ENCODE data around the gene HPGDS. TPM values are rescaled to one million over a fixed set of nuclear protein-coding genes. Genes with fewer than 3 reads are reported as not detected.
"Not testable (repeated sequence)": the region's sequence is repeated elsewhere in the genome, so short reads cannot be mapped to it uniquely, and the experiment has no call there.

HPGDS gene
- total and polyA plus RNA-seq, 2 donors: 1.4 to 8.0 TPM

GRCh38 chr4:94325835-94326234, 16.8 kb downstream of the HPGDS start:
- no peaks in the 10 kb centered on the region for H3K27me3 ChIP-seq (ENCODE audit: control insufficient read depth in 2 of 2, insufficient read depth in 1 of 2, low read length in 1 of 2)
- no peaks in the 10 kb centered on the region for H3K36me3 ChIP-seq (ENCODE audit: control insufficient read depth in 2 of 2, insufficient read depth in 2 of 2, low read length in 1 of 2)
- 98% methylated on average over 1 of the region's 1 CpG for WGBS
- DNase-seq (ENCODE audit: low read depth in 6 of 9, low spot score in 9 of 9): no peak
- peaks cover 2 to 20% of the 10 kb centered on the region in 2 donors for H3K9me3 ChIP-seq (ENCODE audit: control insufficient read depth in 2 of 2, insufficient read depth in 1 of 2, low read length in 1 of 2)
- H3K4me3 ChIP-seq (ENCODE audit: low read length in 2 of 2): no peak overlapping the region
- no peaks in the 10 kb centered on the region for H3K4me1 ChIP-seq (ENCODE audit: control insufficient read depth in 2 of 2, insufficient read depth in 2 of 2, low read length in 2 of 2)
- no peak overlapping the region for H3K27ac ChIP-seq (ENCODE audit: low read depth in 1 of 2, low read length in 1 of 2)

DNA sequence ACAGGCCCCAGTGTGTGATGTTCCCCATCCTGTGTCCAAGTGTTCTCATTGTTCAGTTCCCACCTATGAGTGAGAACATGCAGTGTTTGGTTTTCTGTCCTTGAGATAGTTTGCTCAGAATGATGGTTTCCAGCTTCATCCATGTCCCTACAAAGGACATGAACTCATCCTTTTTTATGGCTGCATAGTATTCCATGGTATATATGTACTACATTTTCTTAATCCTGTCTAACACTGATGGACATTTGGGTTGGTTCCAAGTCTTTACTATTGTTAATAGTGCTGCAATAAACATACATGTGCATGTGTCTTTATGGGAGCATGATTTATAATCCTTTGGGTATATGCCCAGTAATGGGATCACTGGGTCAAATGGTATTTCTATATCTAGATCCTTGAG, 22.7 kb downstream of the HPGDS start:
- not testable (repeated sequence) for H3K4me1 ChIP-seq (ENCODE audit: control insufficient read depth in 2 of 2, insufficient read depth in 2 of 2, low read length in 2 of 2); DNase-seq (ENCODE audit: low read depth in 6 of 9, low spot score in 9 of 9); H3K9me3 ChIP-seq (ENCODE audit: control insufficient read depth in 2 of 2, insufficient read depth in 1 of 2, low read length in 1 of 2); H3K27me3 ChIP-seq (ENCODE audit: control insufficient read depth in 2 of 2, insufficient read depth in 1 of 2, low read length in 1 of 2); H3K4me3 ChIP-seq (ENCODE audit: low read length in 2 of 2); H3K27ac ChIP-seq (ENCODE audit: low read depth in 1 of 2, low read length in 1 of 2); H3K36me3 ChIP-seq (ENCODE audit: control insufficient read depth in 2 of 2, insufficient read depth in 2 of 2, low read length in 1 of 2)

GRCh38 chr4:94307231-94307871, 35.3 kb downstream of the HPGDS start:
- no peak for DNase-seq (ENCODE audit: low read depth in 6 of 9, low spot score in 9 of 9)
- Histone ChIP-seq H3K4me1 (ENCODE audit: control insufficient read depth in 2 of 2, insufficient read depth in 2 of 2, low read length in 2 of 2) (no peaks in the 10 kb centered on the region), H3K36me3 (ENCODE audit: control insufficient read depth in 2 of 2, insufficient read depth in 2 of 2, low read length in 1 of 2) (no peaks in the 10 kb centered on the region), H3K27me3 (ENCODE audit: control insufficient read depth in 2 of 2, insufficient read depth in 1 of 2, low read length in 1 of 2) (no peaks in the 10 kb centered on the region), H3K4me3 (ENCODE audit: low read length in 2 of 2) (no peak overlapping the region), H3K27ac (ENCODE audit: low read depth in 1 of 2, low read length in 1 of 2) (no peak overlapping the region), H3K9me3 (ENCODE audit: control insufficient read depth in 2 of 2, insufficient read depth in 1 of 2, low read length in 1 of 2) (no peaks in the 10 kb centered on the region)
- 99% methylated on average over 4 of the region's 4 CpGs for WGBS

DNA sequence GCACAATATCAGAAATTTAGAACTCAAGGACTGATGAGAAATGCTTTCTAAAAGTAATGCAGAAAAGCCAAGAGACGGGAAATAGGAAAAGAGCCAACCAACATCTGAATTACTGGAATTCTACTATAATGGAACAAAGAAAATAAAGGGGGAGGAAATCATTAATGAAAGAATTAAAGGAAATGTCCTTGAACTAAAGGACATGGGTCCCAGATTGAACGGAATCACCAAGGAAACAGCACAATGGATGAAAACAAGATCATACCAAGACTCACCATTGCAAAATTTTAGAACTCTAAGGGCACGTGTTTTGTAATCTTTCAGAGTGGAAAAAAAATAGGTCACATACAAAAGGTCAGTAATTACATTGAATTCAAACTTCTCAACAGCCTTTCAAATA, 35.9 kb downstream of the HPGDS start:
- H3K36me3 ChIP-seq (ENCODE audit: control insufficient read depth in 2 of 2, insufficient read depth in 2 of 2, low read length in 1 of 2): no peaks in the 10 kb centered on the region
- no peaks in the 10 kb centered on the region for H3K27me3 ChIP-seq (ENCODE audit: control insufficient read depth in 2 of 2, insufficient read depth in 1 of 2, low read length in 1 of 2)
- H3K4me1 ChIP-seq (ENCODE audit: control insufficient read depth in 2 of 2, insufficient read depth in 2 of 2, low read length in 2 of 2): no peaks in the 10 kb centered on the region
- H3K27ac ChIP-seq (ENCODE audit: low read depth in 1 of 2, low read length in 1 of 2): no peak overlapping the region
- no peak overlapping the region for H3K4me3 ChIP-seq (ENCODE audit: low read length in 2 of 2)
- no peak for DNase-seq (ENCODE audit: low read depth in 6 of 9, low spot score in 9 of 9)
- H3K9me3 ChIP-seq (ENCODE audit: control insufficient read depth in 2 of 2, insufficient read depth in 1 of 2, low read length in 1 of 2): no peaks in the 10 kb centered on the region
- WGBS: 94% methylated on average over 3 of the region's 3 CpGs

GRCh38 chr4:94305466-94306225, 37.0 kb downstream of the HPGDS start:
- Histone ChIP-seq H3K9me3 (ENCODE audit: control insufficient read depth in 2 of 2, insufficient read depth in 1 of 2, low read length in 1 of 2) (no peaks in the 10 kb centered on the region), H3K27ac (ENCODE audit: low read depth in 1 of 2, low read length in 1 of 2) (no peak overlapping the region), H3K4me1 (ENCODE audit: control insufficient read depth in 2 of 2, insufficient read depth in 2 of 2, low read length in 2 of 2) (no peaks in the 10 kb centered on the region), H3K4me3 (ENCODE audit: low read length in 2 of 2) (no peak overlapping the region), H3K36me3 (ENCODE audit: control insufficient read depth in 2 of 2, insufficient read depth in 2 of 2, low read length in 1 of 2) (no peaks in the 10 kb centered on the region), H3K27me3 (ENCODE audit: control insufficient read depth in 2 of 2, insufficient read depth in 1 of 2, low read length in 1 of 2) (no peaks in the 10 kb centered on the region)
- WGBS: 69% methylated on average over 5 of the region's 5 CpGs
- peak in 1 of 9 donors; percentile 16 for DNase-seq (ENCODE audit: low read depth in 6 of 9, low spot score in 9 of 9)

- WGBS: 69% methylated on average over 2 of the region's 2 CpGs
These were observed 38.2 kb downstream of the HPGDS start for GRCh38 chr4:94304365-94304971.

DNA sequence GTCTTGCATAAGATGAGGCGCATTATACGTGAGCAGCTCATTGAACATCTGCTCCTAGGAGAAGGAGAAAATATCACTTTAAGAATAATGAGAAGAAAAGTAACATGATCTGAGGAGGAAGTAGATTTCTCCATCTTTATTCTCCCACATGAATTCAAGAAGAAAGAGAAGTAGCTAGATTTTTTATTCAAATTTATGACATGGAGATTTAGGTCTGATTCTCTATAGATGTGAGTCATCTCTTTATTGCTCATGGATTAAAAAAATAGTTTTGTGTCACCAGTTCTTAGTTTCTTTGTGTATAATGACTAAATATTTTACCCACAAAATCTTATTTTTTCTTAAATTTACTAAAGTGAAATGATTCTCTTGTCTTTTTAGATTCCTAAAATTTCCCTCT, 40.4 kb downstream of the HPGDS start:
- 100% methylated on average over 2 of the region's 2 CpGs for WGBS

More at GRCh38 chr4:94304365-94304971, 38.2 kb downstream of the HPGDS start:
- peak in 8 of 9 donors; percentile 6 to 54 (median 23) for DNase-seq (ENCODE audit: low read depth in 6 of 9, low spot score in 9 of 9)
- H3K4me3 ChIP-seq (ENCODE audit: low read length in 2 of 2): no peak overlapping the region
- no peaks in the 10 kb centered on the region for H3K9me3 ChIP-seq (ENCODE audit: control insufficient read depth in 2 of 2, insufficient read depth in 1 of 2, low read length in 1 of 2)
- H3K36me3 ChIP-seq (ENCODE audit: control insufficient read depth in 2 of 2, insufficient read depth in 2 of 2, low read length in 1 of 2): no peaks in the 10 kb centered on the region
- no peaks in the 10 kb centered on the region for H3K27me3 ChIP-seq (ENCODE audit: control insufficient read depth in 2 of 2, insufficient read depth in 1 of 2, low read length in 1 of 2)
- no peaks in the 10 kb centered on the region for H3K4me1 ChIP-seq (ENCODE audit: control insufficient read depth in 2 of 2, insufficient read depth in 2 of 2, low read length in 2 of 2)
- no peak overlapping the region for H3K27ac ChIP-seq (ENCODE audit: low read depth in 1 of 2, low read length in 1 of 2)

GRCh38 chr4:94298725-94299252, 43.8 kb downstream of the HPGDS start:
- no peaks in the 10 kb centered on the region for H3K27me3 ChIP-seq (ENCODE audit: control insufficient read depth in 2 of 2, insufficient read depth in 1 of 2, low read length in 1 of 2)
- H3K27ac ChIP-seq (ENCODE audit: low read depth in 1 of 2, low read length in 1 of 2): no peak overlapping the region
- H3K9me3 ChIP-seq (ENCODE audit: control insufficient read depth in 2 of 2, insufficient read depth in 1 of 2, low read length in 1 of 2): no peaks in the 10 kb centered on the region
- no peaks in the 10 kb centered on the region for H3K36me3 ChIP-seq (ENCODE audit: control insufficient read depth in 2 of 2, insufficient read depth in 2 of 2, low read length in 1 of 2)
- H3K4me3 ChIP-seq (ENCODE audit: low read length in 2 of 2): no peak overlapping the region
- WGBS: 96% methylated on average over 4 of the region's 4 CpGs
- no peaks in the 10 kb centered on the region for H3K4me1 ChIP-seq (ENCODE audit: control insufficient read depth in 2 of 2, insufficient read depth in 2 of 2, low read length in 2 of 2)
- no peak for DNase-seq (ENCODE audit: low read depth in 6 of 9, low spot score in 9 of 9)

More for the DNA sequence above, 40.4 kb downstream of the HPGDS start:
- no peak for DNase-seq (ENCODE audit: low read depth in 6 of 9, low spot score in 9 of 9)
- Histone ChIP-seq H3K36me3 (ENCODE audit: control insufficient read depth in 2 of 2, insufficient read depth in 2 of 2, low read length in 1 of 2) (no peaks in the 10 kb centered on the region), H3K4me1 (ENCODE audit: control insufficient read depth in 2 of 2, insufficient read depth in 2 of 2, low read length in 2 of 2) (no peaks in the 10 kb centered on the region), H3K9me3 (ENCODE audit: control insufficient read depth in 2 of 2, insufficient read depth in 1 of 2, low read length in 1 of 2) (no peaks in the 10 kb centered on the region), H3K27me3 (ENCODE audit: control insufficient read depth in 2 of 2, insufficient read depth in 1 of 2, low read length in 1 of 2) (no peaks in the 10 kb centered on the region), H3K4me3 (ENCODE audit: low read length in 2 of 2) (no peak overlapping the region), H3K27ac (ENCODE audit: low read depth in 1 of 2, low read length in 1 of 2) (no peak overlapping the region)

DNA sequence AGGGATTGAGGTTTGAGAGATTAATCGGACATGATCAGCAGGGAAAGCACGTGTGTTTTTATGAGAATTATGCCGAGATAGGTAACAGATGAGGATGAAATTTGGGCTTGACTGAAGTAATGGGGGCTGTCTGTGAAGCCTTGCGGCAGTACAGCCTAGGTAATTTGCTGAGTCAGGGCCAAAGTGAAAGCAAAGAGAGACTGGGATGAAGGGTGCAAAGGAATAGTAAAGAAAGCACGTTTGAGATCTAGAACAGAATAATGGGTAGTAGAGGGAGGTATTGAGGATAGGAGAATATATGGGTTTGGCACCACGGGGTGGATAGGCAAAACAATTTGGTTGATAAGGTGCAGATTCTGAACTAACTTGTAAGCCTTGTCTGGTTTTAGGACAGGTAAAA, 47.2 kb downstream of the HPGDS start:
- H3K36me3 ChIP-seq (ENCODE audit: control insufficient read depth in 2 of 2, insufficient read depth in 2 of 2, low read length in 1 of 2); H3K4me1 ChIP-seq (ENCODE audit: control insufficient read depth in 2 of 2, insufficient read depth in 2 of 2, low read length in 2 of 2); DNase-seq (ENCODE audit: low read depth in 6 of 9, low spot score in 9 of 9); H3K27ac ChIP-seq (ENCODE audit: low read depth in 1 of 2, low read length in 1 of 2); H3K27me3 ChIP-seq (ENCODE audit: control insufficient read depth in 2 of 2, insufficient read depth in 1 of 2, low read length in 1 of 2); H3K9me3 ChIP-seq (ENCODE audit: control insufficient read depth in 2 of 2, insufficient read depth in 1 of 2, low read length in 1 of 2); H3K4me3 ChIP-seq (ENCODE audit: low read length in 2 of 2): not testable (repeated sequence)
- WGBS: 59% methylated on average over 6 of the region's 6 CpGs
